GM12878 (cell line): Measurements from ENCODE around the gene AXIN1. TPM values are rescaled to one million over a fixed set of nuclear protein-coding genes. Genes with fewer than 3 reads are reported as not detected.

Experiments used
- ATAC-seq: fragments of 200-7000 bp; cut with Tn5 transposase; 3 replicates; pipeline ENCODE4 v1.9.1; 2020; ENCODE audit warnings: mild to moderate bottlenecking, moderate library complexity
- BruUV-seq: library from RNA; stranded (reverse); fragments of 400-500 nt; replicated peaks from 2 replicates; lab custom pipeline; 2021; lab: Mats Ljungman, UMichigan
- CTCF ChIA-PET: fragments of 300-600 bp; sonication (Branson Sonifier 250); formaldehyde crosslinking; extraction: SDS; loops from one replicate; lab custom pipeline; 2021; ENCODE audit warnings: inconsistent platforms; lab: Yijun Ruan, JAX
- POLR2A ChIA-PET: fragments of 350-600 bp; formaldehyde crosslinking; extraction: SDS; loops from one replicate; lab custom pipeline; 2021; ENCODE audit warnings: inconsistent platforms; lab: Charles Lee
- RAD21 ChIA-PET: fragments of 300-600 bp; sonication (Branson Sonifier 250); formaldehyde crosslinking; loops from one replicate; lab custom pipeline; 2023; ENCODE audit warnings: antibody characterized with exemption; ENCODE audit not compliant: unreplicated experiment; lab: Charles Lee
- SMC1A ChIA-PET: fragments of 300-600 bp; sonication (Branson Sonifier 250); formaldehyde crosslinking; loops from one replicate; lab custom pipeline; 2023; ENCODE audit not compliant: unreplicated experiment, uncharacterized antibody; lab: Charles Lee
- DNase-seq: peaks from one replicate; pipeline ENCODE4 v3.0.0-alpha.2; 2011; ENCODE audit warnings: low read depth, low spot score
- FAIRE-seq: peaks from 3 replicates; lab custom pipeline; 2011; peaks lifted over from hg19 to GRCh38; lab: Jason Lieb, UNC
- H2AFZ ChIP-seq: 2 replicates; pipeline ENCODE4 v1.6.0; 2011; ENCODE audit warnings: low read depth, low read length, control low read depth; ENCODE audit not compliant: control insufficient read depth
- H3K27ac ChIP-seq: 2 replicates; pipeline ENCODE4 v1.5.1; 2011; ENCODE audit warnings: control low read depth; ENCODE audit not compliant: control insufficient read depth, insufficient read depth
- H3K27me3 ChIP-seq, 2 experiments: replicated peaks in 1 of 2; 2 replicates each; pipeline versions ENCODE4 v1.6.0 to v1.6.1; 2011; ENCODE audit warnings: low read length in 1 of 2; ENCODE audit not compliant: control insufficient read depth in 2 of 2, insufficient read depth in 2 of 2
- H3K36me3 ChIP-seq, 2 experiments: 2 replicates each; pipeline ENCODE4 v1.5.1; 2011; ENCODE audit warnings: low read length in 1 of 2; ENCODE audit not compliant: control insufficient read depth in 2 of 2, insufficient read depth in 2 of 2
- H3K4me1 ChIP-seq: 2 replicates; pipeline ENCODE4 v1.6.1; 2011; ENCODE audit warnings: mild to moderate bottlenecking, low read length, moderate library complexity, mixed read lengths; ENCODE audit not compliant: control insufficient read depth, insufficient read depth
- H3K4me2 ChIP-seq: 2 replicates; pipeline ENCODE4 v1.6.0; 2011; ENCODE audit warnings: control low read depth; ENCODE audit not compliant: control insufficient read depth, insufficient read depth
- H3K4me3 ChIP-seq: fragments of 200-600 bp; sonication (generic); 2 replicates; pipeline ENCODE4 v1.5.1; 2016
- H3K79me2 ChIP-seq: 2 replicates; pipeline ENCODE4 v1.6.0; 2011; ENCODE audit warnings: low read length; ENCODE audit not compliant: control insufficient read depth, insufficient read depth
- H3K9ac ChIP-seq: 2 replicates; pipeline ENCODE4 v1.8.0; 2011; ENCODE audit warnings: low read length, control low read depth, mixed read lengths; ENCODE audit not compliant: control insufficient read depth, insufficient read depth
- H3K9me3 ChIP-seq: replicated peaks from 3 replicates; pipeline ENCODE4 v1.5.1; 2011; ENCODE audit warnings: mild to moderate bottlenecking, low read length; ENCODE audit not compliant: control insufficient read depth, insufficient read depth
- H4K20me1 ChIP-seq: 2 replicates; pipeline ENCODE4 v1.6.0; 2011; ENCODE audit not compliant: control insufficient read depth, insufficient read depth
- GATAD2B ChIP-seq: fragments of 450-650 bp; conservative IDR thresholded peaks from 2 replicates; pipeline ENCODE4 v1.6.1; 2017; ENCODE audit warnings: low read depth, mild to moderate bottlenecking, moderate library complexity
- JUNB ChIP-seq: IDR thresholded peaks from 2 replicates; pipeline ENCODE4 v1.6.1; 2016; ENCODE audit warnings: antibody characterized with exemption, mild to moderate bottlenecking
- KDM1A ChIP-seq: fragments of 200-600 bp; sonication (generic); IDR thresholded peaks from 2 replicates; pipeline ENCODE4 v1.6.1; 2016; ENCODE audit warnings: borderline replicate concordance
- WGBS: methylation state at CpG from one replicate; pipeline ENCODE4 v1.1.6; 2016; ENCODE audit warnings: low lambda C conversion rate; ENCODE audit not compliant: insufficient replicate concordance, insufficient coverage; ENCODE audit errors: missing lambda C conversion rate; 5-methylcytosine and 5-hydroxymethylcytosine counted together
- in situ Hi-C: fragments of 300-500 bp; cut with MboI; formaldehyde crosslinking; loops from 9 replicates; pipeline ENCODE4 v1.14.3; 2018; ENCODE audit warnings: mixed read lengths
- intact Hi-C: fragments of 100-400 bp; cut with micrococcal nuclease; formaldehyde crosslinking; loops from one replicate; pipeline ENCODE4 v1.14.2; 2022; ENCODE audit not compliant: unreplicated experiment
- polyA plus RNA-seq, 11 experiments: library from polyadenylated mRNA; depleted of rRNA in 4 of 11; unstranded in 6 of 11; stranded (reverse) in 5 of 11; fragments of >200 nt; fragmentation: Nextera tagmentation in 4 of 11; fragmentation: Illumina TruSeq in 1 of 11; extraction: Ambion mirVana in 4 of 11; extraction: Trizol in 1 of 11; gene quantifications; 1 replicate in 1 of 11; 2 replicates in 10 of 11; pipeline versions ENCODE4 v1.2.1 to v1.2.3, GENCODE V29; 2011 to 2016; ENCODE audit warnings: inconsistent platforms in 2 of 11, missing spikeins in 2 of 11, low read depth in 1 of 11
- total RNA-seq, 4 experiments: library from RNA; depleted of rRNA in 3 of 4; stranded (reverse); fragments of >200 nt in 3 of 4; fragmentation: Illumina TruSeq in 1 of 4; extraction: Trizol in 1 of 4; gene quantifications; 2 replicates each; pipeline versions ENCODE4 v1.2.1 to v1.2.3, GENCODE V29; 2013 to 2021
- TF ChIP-seq, protein P1 (sequence below): IDR thresholded peaks from 2 replicates; pipeline ENCODE4 v1.6.1; 2012; ENCODE audit warnings: mild to moderate bottlenecking, low read depth, low read length
- TF ChIP-seq, protein P2 (sequence below): fragments of 450-650 bp; IDR thresholded peaks from 2 replicates; pipeline ENCODE4 v1.6.1; 2017; ENCODE audit warnings: mild to moderate bottlenecking, low read depth, inconsistent platforms; ENCODE audit not compliant: poor library complexity, severe bottlenecking
- TF ChIP-seq, protein P3 (sequence below): fragments of 450-650 bp; IDR thresholded peaks from 2 replicates; pipeline ENCODE4 v1.6.1; 2017; ENCODE audit warnings: borderline replicate concordance
- TF ChIP-seq, protein P4 (sequence below): fragments of 450-650 bp; formaldehyde crosslinking; IDR thresholded peaks from 2 replicates; pipeline ENCODE4 v1.5.0; 2022; ENCODE audit warnings: mild to moderate bottlenecking, missing genetic modification characterization

Gene AXIN1
- total and polyA plus RNA-seq, 10 of the 15 experiments (the other 5 are each of a cell fraction or from before 2014, with no cell fraction given), result 0.26 to 27.1 (median 7.7) TPM

DNA sequence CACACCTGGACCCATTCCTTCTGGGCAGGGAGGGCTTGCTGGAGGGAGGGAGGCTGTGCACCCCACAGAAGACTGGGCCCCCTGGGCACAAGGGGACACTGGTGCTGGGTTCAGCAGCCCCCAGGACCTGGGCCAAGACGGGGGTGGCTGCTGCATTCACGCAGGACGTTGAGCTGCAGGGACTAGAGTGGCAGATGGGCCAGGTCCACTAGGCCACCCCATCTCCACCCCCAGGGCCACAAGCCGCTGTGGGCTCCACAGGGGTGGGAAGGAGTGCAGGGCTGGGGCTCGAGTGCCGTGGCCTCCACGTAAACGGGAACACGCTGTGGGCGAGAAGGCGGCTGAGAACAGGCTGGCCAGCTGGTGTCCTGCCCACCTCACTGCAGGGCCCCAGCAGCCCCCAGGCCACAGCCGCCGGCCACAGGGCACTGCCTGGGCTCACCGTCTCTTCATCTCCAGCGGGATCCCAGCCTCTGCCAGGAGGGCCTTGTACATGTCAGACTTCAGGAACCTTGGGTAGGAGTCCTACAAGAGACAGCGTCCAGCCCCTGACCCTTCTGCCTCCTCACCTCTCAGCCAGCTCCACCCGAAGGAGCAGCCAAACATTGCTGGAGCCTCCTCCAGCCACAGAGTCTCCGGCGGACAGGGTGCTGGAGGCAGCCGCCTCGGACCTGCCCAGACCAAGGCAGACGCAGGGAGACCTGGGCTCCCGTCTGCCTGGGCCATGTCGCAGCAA, 83.3 kb downstream of the AXIN1 start:
- Histone ChIP-seq H3K9me3 (no peaks in the 10 kb centered on the region), H3K27me3 (no peaks in the 10 kb centered on the region), H4K20me1 (no peaks in the 10 kb centered on the region), H3K36me3 (no peaks in the 10 kb centered on the region), H3K4me2 (no peak overlapping the region), H2AFZ (no peak overlapping the region), H3K4me1 (no peaks in the 10 kb centered on the region), H3K27ac (no peak overlapping the region), H3K4me3 (no peak overlapping the region), H3K9ac (no peak overlapping the region), H3K79me2 (no peaks in the 10 kb centered on the region)
- POLR2A ChIA-PET, result no interaction called here
- SMC1A ChIA-PET, result no interaction called here
- CTCF ChIA-PET, result no interaction called here
- no TSS peak for BruUV-seq
- FAIRE-seq (no peak), ATAC-seq (no peak), DNase-seq (no peak)
- WGBS, result 63% methylated on average over 24 of the region's 24 CpGs
- in situ Hi-C loops, result no loop called here
- RAD21 ChIA-PET, result no interaction called here
- intact Hi-C loops, result no loop called here
- TF ChIP-seq, protein P1, sequence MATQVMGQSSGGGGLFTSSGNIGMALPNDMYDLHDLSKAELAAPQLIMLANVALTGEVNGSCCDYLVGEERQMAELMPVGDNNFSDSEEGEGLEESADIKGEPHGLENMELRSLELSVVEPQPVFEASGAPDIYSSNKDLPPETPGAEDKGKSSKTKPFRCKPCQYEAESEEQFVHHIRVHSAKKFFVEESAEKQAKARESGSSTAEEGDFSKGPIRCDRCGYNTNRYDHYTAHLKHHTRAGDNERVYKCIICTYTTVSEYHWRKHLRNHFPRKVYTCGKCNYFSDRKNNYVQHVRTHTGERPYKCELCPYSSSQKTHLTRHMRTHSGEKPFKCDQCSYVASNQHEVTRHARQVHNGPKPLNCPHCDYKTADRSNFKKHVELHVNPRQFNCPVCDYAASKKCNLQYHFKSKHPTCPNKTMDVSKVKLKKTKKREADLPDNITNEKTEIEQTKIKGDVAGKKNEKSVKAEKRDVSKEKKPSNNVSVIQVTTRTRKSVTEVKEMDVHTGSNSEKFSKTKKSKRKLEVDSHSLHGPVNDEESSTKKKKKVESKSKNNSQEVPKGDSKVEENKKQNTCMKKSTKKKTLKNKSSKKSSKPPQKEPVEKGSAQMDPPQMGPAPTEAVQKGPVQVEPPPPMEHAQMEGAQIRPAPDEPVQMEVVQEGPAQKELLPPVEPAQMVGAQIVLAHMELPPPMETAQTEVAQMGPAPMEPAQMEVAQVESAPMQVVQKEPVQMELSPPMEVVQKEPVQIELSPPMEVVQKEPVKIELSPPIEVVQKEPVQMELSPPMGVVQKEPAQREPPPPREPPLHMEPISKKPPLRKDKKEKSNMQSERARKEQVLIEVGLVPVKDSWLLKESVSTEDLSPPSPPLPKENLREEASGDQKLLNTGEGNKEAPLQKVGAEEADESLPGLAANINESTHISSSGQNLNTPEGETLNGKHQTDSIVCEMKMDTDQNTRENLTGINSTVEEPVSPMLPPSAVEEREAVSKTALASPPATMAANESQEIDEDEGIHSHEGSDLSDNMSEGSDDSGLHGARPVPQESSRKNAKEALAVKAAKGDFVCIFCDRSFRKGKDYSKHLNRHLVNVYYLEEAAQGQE, result no peak
- no peak for TF ChIP-seq GATAD2B
- no peak for TF ChIP-seq JUNB
- TF ChIP-seq, protein P2, sequence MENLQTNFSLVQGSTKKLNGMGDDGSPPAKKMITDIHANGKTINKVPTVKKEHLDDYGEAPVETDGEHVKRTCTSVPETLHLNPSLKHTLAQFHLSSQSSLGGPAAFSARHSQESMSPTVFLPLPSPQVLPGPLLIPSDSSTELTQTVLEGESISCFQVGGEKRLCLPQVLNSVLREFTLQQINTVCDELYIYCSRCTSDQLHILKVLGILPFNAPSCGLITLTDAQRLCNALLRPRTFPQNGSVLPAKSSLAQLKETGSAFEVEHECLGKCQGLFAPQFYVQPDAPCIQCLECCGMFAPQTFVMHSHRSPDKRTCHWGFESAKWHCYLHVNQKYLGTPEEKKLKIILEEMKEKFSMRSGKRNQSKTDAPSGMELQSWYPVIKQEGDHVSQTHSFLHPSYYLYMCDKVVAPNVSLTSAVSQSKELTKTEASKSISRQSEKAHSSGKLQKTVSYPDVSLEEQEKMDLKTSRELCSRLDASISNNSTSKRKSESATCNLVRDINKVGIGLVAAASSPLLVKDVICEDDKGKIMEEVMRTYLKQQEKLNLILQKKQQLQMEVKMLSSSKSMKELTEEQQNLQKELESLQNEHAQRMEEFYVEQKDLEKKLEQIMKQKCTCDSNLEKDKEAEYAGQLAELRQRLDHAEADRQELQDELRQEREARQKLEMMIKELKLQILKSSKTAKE, result no peak
- TF ChIP-seq, protein P3, sequence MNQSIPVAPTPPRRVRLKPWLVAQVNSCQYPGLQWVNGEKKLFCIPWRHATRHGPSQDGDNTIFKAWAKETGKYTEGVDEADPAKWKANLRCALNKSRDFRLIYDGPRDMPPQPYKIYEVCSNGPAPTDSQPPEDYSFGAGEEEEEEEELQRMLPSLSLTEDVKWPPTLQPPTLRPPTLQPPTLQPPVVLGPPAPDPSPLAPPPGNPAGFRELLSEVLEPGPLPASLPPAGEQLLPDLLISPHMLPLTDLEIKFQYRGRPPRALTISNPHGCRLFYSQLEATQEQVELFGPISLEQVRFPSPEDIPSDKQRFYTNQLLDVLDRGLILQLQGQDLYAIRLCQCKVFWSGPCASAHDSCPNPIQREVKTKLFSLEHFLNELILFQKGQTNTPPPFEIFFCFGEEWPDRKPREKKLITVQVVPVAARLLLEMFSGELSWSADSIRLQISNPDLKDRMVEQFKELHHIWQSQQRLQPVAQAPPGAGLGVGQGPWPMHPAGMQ, result no peak
- TF ChIP-seq, protein P4, sequence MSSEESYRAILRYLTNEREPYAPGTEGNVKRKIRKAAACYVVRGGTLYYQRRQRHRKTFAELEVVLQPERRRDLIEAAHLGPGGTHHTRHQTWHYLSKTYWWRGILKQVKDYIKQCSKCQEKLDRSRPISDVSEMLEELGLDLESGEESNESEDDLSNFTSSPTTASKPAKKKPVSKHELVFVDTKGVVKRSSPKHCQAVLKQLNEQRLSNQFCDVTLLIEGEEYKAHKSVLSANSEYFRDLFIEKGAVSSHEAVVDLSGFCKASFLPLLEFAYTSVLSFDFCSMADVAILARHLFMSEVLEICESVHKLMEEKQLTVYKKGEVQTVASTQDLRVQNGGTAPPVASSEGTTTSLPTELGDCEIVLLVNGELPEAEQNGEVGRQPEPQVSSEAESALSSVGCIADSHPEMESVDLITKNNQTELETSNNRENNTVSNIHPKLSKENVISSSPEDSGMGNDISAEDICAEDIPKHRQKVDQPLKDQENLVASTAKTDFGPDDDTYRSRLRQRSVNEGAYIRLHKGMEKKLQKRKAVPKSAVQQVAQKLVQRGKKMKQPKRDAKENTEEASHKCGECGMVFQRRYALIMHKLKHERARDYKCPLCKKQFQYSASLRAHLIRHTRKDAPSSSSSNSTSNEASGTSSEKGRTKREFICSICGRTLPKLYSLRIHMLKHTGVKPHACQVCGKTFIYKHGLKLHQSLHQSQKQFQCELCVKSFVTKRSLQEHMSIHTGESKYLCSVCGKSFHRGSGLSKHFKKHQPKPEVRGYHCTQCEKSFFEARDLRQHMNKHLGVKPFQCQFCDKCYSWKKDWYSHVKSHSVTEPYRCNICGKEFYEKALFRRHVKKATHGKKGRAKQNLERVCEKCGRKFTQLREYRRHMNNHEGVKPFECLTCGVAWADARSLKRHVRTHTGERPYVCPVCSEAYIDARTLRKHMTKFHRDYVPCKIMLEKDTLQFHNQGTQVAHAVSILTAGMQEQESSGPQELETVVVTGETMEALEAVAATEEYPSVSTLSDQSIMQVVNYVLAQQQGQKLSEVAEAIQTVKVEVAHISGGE (CRISPR knock-in tag), result no peak
- no peak for TF ChIP-seq KDM1A
